ENCODE measurements around the gene MIB2.

- TF ChIP-seq, protein P1, sequence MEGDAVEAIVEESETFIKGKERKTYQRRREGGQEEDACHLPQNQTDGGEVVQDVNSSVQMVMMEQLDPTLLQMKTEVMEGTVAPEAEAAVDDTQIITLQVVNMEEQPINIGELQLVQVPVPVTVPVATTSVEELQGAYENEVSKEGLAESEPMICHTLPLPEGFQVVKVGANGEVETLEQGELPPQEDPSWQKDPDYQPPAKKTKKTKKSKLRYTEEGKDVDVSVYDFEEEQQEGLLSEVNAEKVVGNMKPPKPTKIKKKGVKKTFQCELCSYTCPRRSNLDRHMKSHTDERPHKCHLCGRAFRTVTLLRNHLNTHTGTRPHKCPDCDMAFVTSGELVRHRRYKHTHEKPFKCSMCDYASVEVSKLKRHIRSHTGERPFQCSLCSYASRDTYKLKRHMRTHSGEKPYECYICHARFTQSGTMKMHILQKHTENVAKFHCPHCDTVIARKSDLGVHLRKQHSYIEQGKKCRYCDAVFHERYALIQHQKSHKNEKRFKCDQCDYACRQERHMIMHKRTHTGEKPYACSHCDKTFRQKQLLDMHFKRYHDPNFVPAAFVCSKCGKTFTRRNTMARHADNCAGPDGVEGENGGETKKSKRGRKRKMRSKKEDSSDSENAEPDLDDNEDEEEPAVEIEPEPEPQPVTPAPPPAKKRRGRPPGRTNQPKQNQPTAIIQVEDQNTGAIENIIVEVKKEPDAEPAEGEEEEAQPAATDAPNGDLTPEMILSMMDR (IDR thresholded peaks at IDR 0.05; ENCODE audit: borderline replicate concordance, extremely low read depth, low read length, poor library complexity, severe bottlenecking), result no peak
- no peak for TF ChIP-seq EZH2 (IDR thresholded peaks at IDR 0.05; ENCODE audit: borderline replicate concordance, low read depth, low read length, severe bottlenecking)
Measured at GRCh38 chr1:1606232-1606631, 9.1 kb upstream of the MIB2 start.

All from DND-41 (cell line).